Measurements from ENCODE around the gene GJA8. TPM values are rescaled to one million over a fixed set of nuclear protein-coding genes. Genes with fewer than 3 reads are reported as not detected.

GJA8 gene
- polyA plus RNA-seq, 3 donors = not detected

GRCh38 chr1:147897789-147898188, 4.8 kb upstream of the GJA8 start:
- WGBS (ENCODE audit: insufficient coverage) = 88% methylated on average over 3 of the region's 4 CpGs
- no peaks in the 10 kb centered on the region for H3K9me3 ChIP-seq (replicated peaks in 1 of 2; ENCODE audit: control insufficient read depth in 1 of 2, insufficient read depth in 1 of 2, low read length in 2 of 2)
- no peak overlapping the region for H3K4me3 ChIP-seq (replicated peaks in 1 of 3; ENCODE audit: low read depth in 2 of 3, low read length in 3 of 3)
- H2AFZ ChIP-seq (ENCODE audit: insufficient read depth, low read depth, low read length, poor library complexity, severe bottlenecking) = no peak overlapping the region
- Mint-ChIP-seq H3K27me3 (ENCODE audit: low read depth in 3 of 3) (peaks cover 2 to 7% (median 3%) of the 10 kb centered on the region in 3 donors), H3K9me3 (peaks cover 0 to 4% (median 0%) of the 10 kb centered on the region in 7 donors), H3K4me3 (no peak overlapping the region), H3K36me3 (no peaks in the 10 kb centered on the region), H3K27ac (no peak overlapping the region), H3K4me1 (no peaks in the 10 kb centered on the region)
- no peak for DNase-seq
- intact Hi-C loops (cut with micrococcal nuclease) = loop anchor here in 1 of 2 donors (10.0 kb wide), 1 partner anchor 623 kb away; no protein-coding TSS in a partner anchor
- H3K27ac ChIP-seq (ENCODE audit: low read depth in 1 of 2, low read length in 2 of 2) = no peak overlapping the region
- H3K4me1 ChIP-seq (ENCODE audit: control insufficient read depth in 1 of 2, insufficient read depth in 2 of 2, low read length in 2 of 2) = no peaks in the 10 kb centered on the region
- no peak overlapping the region for H3K9ac ChIP-seq (ENCODE audit: insufficient read depth, low read length, poor library complexity, severe bottlenecking)
- TF ChIP-seq, protein P1, sequence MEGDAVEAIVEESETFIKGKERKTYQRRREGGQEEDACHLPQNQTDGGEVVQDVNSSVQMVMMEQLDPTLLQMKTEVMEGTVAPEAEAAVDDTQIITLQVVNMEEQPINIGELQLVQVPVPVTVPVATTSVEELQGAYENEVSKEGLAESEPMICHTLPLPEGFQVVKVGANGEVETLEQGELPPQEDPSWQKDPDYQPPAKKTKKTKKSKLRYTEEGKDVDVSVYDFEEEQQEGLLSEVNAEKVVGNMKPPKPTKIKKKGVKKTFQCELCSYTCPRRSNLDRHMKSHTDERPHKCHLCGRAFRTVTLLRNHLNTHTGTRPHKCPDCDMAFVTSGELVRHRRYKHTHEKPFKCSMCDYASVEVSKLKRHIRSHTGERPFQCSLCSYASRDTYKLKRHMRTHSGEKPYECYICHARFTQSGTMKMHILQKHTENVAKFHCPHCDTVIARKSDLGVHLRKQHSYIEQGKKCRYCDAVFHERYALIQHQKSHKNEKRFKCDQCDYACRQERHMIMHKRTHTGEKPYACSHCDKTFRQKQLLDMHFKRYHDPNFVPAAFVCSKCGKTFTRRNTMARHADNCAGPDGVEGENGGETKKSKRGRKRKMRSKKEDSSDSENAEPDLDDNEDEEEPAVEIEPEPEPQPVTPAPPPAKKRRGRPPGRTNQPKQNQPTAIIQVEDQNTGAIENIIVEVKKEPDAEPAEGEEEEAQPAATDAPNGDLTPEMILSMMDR (IDR thresholded peaks at IDR 0.05) = no peak
- H3K27me3 ChIP-seq (ENCODE audit: control insufficient read depth in 2 of 2, insufficient read depth in 2 of 2, low read length in 2 of 2) = no peaks in the 10 kb centered on the region
- H3K79me2 ChIP-seq (ENCODE audit: insufficient read depth, low read length) = no peaks in the 10 kb centered on the region
- no peak overlapping the region for H3K4me2 ChIP-seq (replicated peaks; ENCODE audit: extremely low read depth, low read length, poor library complexity, severe bottlenecking)
- H4K20me1 ChIP-seq (ENCODE audit: insufficient read depth, low read length) = no peaks in the 10 kb centered on the region
- no peaks in the 10 kb centered on the region for H3K36me3 ChIP-seq (replicated peaks in 1 of 2; ENCODE audit: control insufficient read depth in 1 of 2, insufficient read depth in 2 of 2, low read length in 2 of 2)

DNA sequence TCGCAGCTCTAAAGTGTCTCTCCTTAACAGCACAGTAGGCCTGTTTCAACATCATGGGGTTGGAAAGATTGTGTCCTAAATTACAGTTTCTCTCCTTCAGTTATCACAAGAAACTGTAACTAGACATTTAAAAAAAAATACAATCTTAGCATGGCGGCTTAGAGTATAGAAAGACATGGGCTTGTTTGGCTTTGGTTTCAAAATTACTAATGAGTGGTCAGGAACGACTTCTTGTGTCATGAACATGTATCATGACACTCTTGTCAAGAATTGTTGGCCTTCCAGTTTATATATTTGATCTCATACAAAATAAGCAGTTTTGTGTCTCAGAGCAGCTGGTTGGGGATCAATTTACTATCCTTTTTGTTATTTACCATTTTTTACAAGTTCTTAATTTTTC, 2.1 kb downstream of the GJA8 start:
- H3K79me2 ChIP-seq (ENCODE audit: insufficient read depth, low read length) = no peaks in the 10 kb centered on the region
- H3K4me2 ChIP-seq (replicated peaks; ENCODE audit: extremely low read depth, low read length, poor library complexity, severe bottlenecking) = no peak overlapping the region
- Mint-ChIP-seq H3K27ac (no peak overlapping the region), H3K9me3 (peaks cover 0 to 4% (median 0%) of the 10 kb centered on the region in 7 donors), H3K27me3 (ENCODE audit: low read depth in 3 of 3) (peaks cover 2 to 5% (median 2%) of the 10 kb centered on the region in 3 donors), H3K4me1 (peaks cover 4% of the 10 kb centered on the region), H3K36me3 (no peaks in the 10 kb centered on the region), H3K4me3 (no peak overlapping the region)
- no peaks in the 10 kb centered on the region for H3K27me3 ChIP-seq (ENCODE audit: control insufficient read depth in 2 of 2, insufficient read depth in 2 of 2, low read length in 2 of 2)
- no peak for DNase-seq
- intact Hi-C loops (cut with micrococcal nuclease) = no loop called here
- no peak overlapping the region for H2AFZ ChIP-seq (ENCODE audit: insufficient read depth, low read depth, low read length, poor library complexity, severe bottlenecking)
- H4K20me1 ChIP-seq (ENCODE audit: insufficient read depth, low read length) = no peaks in the 10 kb centered on the region
- no peak overlapping the region for H3K4me3 ChIP-seq (replicated peaks in 1 of 3; ENCODE audit: low read depth in 2 of 3, low read length in 3 of 3)
- H3K9ac ChIP-seq (ENCODE audit: insufficient read depth, low read length, poor library complexity, severe bottlenecking) = no peak overlapping the region
- no peaks in the 10 kb centered on the region for H3K4me1 ChIP-seq (ENCODE audit: control insufficient read depth in 1 of 2, insufficient read depth in 2 of 2, low read length in 2 of 2)
- no CpG with 5 or more reads among the region's 3 CpGs for WGBS (ENCODE audit: insufficient coverage)
- H3K27ac ChIP-seq (ENCODE audit: low read depth in 1 of 2, low read length in 2 of 2) = no peak overlapping the region
- H3K36me3 ChIP-seq (replicated peaks in 1 of 2; ENCODE audit: control insufficient read depth in 1 of 2, insufficient read depth in 2 of 2, low read length in 2 of 2) = no peaks in the 10 kb centered on the region
- H3K9me3 ChIP-seq (replicated peaks in 1 of 2; ENCODE audit: control insufficient read depth in 1 of 2, insufficient read depth in 1 of 2, low read length in 2 of 2) = no peaks in the 10 kb centered on the region
- TF ChIP-seq, protein P1 (IDR thresholded peaks at IDR 0.05) = no peak
